ENCODE measurements around the gene APIP. TPM values are rescaled to one million over a fixed set of nuclear protein-coding genes. Genes with fewer than 3 reads are reported as not detected.

Gene APIP
- total RNA-seq, 1 donor, result 27.5 TPM

DNA sequence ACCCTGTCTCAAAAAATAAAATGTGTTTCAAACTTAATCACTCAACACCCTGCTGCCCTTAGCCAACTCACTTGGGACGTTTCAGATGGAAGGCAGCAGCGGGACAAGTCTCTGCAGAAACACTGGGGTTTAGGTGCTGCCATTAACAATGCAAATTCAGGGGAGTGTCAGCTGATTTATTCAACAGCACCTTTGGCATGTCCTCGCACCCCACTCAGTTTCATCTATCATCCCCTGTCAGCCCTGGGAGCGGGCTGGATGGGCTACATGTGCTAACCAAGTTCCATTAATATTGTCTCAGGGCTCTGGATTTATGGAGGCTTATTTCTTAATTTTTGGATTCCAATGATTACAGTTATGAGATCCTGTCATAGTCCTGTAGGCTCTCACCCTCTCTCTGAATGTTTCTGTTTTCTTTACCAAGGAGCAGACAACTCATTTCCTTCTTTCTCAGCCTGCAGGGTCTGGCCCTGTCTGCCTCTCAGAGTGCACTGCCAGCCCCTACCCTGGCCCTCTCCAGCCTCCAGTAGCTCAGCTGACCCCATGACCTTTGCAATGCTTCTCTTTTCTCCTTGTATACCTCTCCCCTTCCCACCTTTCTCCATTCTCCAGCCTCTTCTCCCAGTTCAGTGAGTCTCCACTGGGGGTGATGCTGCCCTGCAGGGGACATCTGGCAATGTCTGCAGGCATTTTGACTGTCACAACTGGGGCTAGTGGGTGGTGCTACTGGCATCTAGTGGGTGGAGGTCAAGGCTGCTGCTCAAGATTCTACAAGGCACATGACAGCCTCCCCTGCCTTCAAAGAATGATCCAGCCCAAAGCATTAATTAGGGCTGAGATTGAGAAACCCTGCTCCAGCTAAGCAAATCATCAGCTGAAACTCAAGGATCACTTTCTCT is 79.0 kb downstream of the APIP start:
- Histone ChIP-seq H3K79me2 (ENCODE audit: insufficient read depth, low read length) (no peaks in the 10 kb centered on the region), H3K27ac (ENCODE audit: low read depth, low read length) (no peak overlapping the region), H3K4me2 (ENCODE audit: insufficient read depth, low read length) (no peak overlapping the region), H3K27me3 (ENCODE audit: insufficient read depth, low read length) (peaks cover 10% of the 10 kb centered on the region), H3K36me3 (ENCODE audit: insufficient read depth, low read length) (no peaks in the 10 kb centered on the region), H4K20me1 (ENCODE audit: insufficient read depth, low read length) (no peaks in the 10 kb centered on the region), H3K4me1 (ENCODE audit: insufficient read depth, low read length) (no peaks in the 10 kb centered on the region), H3K4me3 (ENCODE audit: insufficient read depth, low read length) (no peak overlapping the region), H2AFZ (ENCODE audit: low read length) (no peak overlapping the region), H3K9me3 (ENCODE audit: low read depth, low read length) (no peaks in the 10 kb centered on the region)
- no peak for DNase-seq (ENCODE audit: insufficient read length, low spot score, missing footprints)
- no peak for TF ChIP-seq CTCF (IDR thresholded peaks at IDR 0.05; ENCODE audit: extremely low read depth, low read depth, low read length)

DNA sequence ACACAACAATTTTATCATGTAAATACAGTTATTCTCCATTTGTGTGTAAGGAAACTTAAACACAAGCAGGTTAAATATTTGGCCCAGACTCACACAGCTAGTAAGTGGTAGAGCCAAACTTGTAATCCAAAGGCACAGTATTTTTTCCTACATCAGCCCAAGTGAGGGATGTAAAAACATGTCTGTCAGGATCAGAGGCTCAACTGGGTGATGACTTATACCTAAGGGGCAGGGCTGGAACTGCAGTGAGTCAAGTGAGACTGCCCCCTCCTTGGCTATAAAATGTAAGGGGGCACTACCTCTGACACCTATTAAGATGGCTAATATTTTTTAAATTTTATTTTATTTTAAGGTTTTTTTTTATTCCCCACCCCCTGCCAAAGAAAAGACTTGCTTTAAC is 82.6 kb downstream of the APIP start:
- H3K79me2 ChIP-seq (ENCODE audit: insufficient read depth, low read length), result no peaks in the 10 kb centered on the region
- peaks cover 12% of the 10 kb centered on the region for H3K27me3 ChIP-seq (ENCODE audit: insufficient read depth, low read length)
- no peaks in the 10 kb centered on the region for H3K36me3 ChIP-seq (ENCODE audit: insufficient read depth, low read length)
- H3K4me3 ChIP-seq (ENCODE audit: insufficient read depth, low read length), result no peak overlapping the region
- H2AFZ ChIP-seq (ENCODE audit: low read length), result no peak overlapping the region
- H3K9me3 ChIP-seq (ENCODE audit: low read depth, low read length), result no peaks in the 10 kb centered on the region
- H3K4me2 ChIP-seq (ENCODE audit: insufficient read depth, low read length), result no peak overlapping the region
- no peaks in the 10 kb centered on the region for H3K4me1 ChIP-seq (ENCODE audit: insufficient read depth, low read length)
- H3K27ac ChIP-seq (ENCODE audit: low read depth, low read length), result no peak overlapping the region
- no peaks in the 10 kb centered on the region for H4K20me1 ChIP-seq (ENCODE audit: insufficient read depth, low read length)
- DNase-seq (ENCODE audit: insufficient read length, low spot score, missing footprints), result no peak
- no peak for TF ChIP-seq CTCF (IDR thresholded peaks at IDR 0.05; ENCODE audit: extremely low read depth, low read depth, low read length)

Small RNAs within 50 kb of the gene (small RNA-seq; reads per million reads assigned to genes)
- not detected for gene MIR1343

Other genes with a start within 250 kb of the APIP start
- gene PDHX, start 239 bp upstream of the APIP start, total RNA-seq, result 25.9 and 29.7 TPM in 2 replicates
- gene CD44, start 222.8 kb upstream of the APIP start, total RNA-seq, result 238 and 268 TPM in 2 replicates